VCaP (cell line): ENCODE data around the gene RFK.

Experiments
- H3K27ac ChIP-seq: fragments of 450-650 bp; 2 replicates; pipeline ENCODE4 v1.5.1; 2017
- CTCF ChIP-seq: fragments of 450-650 bp; conservative IDR thresholded peaks from 2 replicates; pipeline ENCODE4 v1.5.1; 2017; ENCODE audit warnings: mild to moderate bottlenecking, moderate library complexity

The RFK gene

DNA sequence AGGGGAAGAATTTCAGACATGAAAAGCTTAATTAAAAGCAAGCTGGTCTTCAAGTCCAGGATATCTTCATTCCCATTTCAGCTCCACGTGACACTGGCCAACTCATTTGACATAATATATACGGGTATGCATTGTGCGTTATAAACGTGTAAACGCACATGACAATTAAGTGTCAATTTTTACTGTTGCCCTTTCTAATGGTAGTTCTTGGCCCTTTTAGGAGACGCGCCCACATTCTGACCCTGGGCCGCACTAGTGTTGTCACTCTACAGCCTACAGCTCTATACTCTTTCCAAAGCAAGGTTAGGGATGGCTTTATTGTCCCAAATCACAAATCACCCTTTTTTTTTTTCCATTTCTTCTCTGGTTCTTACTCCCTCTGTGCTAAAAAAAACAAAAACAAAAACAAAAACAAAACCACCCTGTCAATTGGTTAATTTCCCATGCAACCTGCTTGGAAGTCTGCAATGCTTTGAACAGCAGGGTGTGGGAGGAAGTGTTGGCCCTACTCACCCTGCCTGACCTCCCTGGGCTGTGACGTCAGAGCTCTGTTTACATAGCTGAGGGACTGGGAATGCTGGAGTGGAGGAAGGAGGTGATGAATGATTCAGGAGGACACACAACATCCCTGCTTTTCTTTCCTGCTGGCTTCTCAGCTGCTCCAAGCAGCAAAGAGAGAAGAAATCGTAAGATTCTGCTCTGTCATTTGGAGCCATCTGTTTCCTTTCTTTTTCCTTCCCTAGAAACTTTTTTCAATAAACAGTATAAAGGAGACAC is 19.3 kb downstream of the RFK start:
- no peak overlapping the region for H3K27ac ChIP-seq
- no peak for TF ChIP-seq CTCF

GRCh38 chr9:76373784-76374474 is 20.3 kb downstream of the RFK start:
- H3K27ac ChIP-seq = no peak overlapping the region
- no peak for TF ChIP-seq CTCF

GRCh38 chr9:76373173-76373783 is 20.9 kb downstream of the RFK start:
- H3K27ac ChIP-seq = no peak overlapping the region
- no peak for TF ChIP-seq CTCF

DNA sequence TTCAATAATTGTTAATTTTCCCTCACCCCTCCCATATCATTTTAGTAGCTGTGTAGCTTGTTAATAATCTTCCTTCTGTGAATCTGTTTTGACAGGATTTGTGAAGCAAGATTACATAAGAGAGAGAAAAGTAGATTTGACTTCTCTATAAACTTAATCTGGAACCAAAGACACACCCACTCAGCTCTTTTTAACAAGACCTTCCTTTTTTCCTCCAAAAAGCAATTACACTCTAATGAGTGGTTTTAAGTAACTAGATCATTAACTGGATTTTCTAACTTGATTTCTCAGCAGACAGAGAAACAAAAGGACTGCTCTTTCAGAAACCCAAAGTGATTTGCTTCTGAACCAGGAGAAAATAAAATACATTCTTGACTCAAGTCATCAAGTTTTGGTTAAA is 21.9 kb downstream of the RFK start:
- no peak overlapping the region for H3K27ac ChIP-seq
- no peak for TF ChIP-seq CTCF

DNA sequence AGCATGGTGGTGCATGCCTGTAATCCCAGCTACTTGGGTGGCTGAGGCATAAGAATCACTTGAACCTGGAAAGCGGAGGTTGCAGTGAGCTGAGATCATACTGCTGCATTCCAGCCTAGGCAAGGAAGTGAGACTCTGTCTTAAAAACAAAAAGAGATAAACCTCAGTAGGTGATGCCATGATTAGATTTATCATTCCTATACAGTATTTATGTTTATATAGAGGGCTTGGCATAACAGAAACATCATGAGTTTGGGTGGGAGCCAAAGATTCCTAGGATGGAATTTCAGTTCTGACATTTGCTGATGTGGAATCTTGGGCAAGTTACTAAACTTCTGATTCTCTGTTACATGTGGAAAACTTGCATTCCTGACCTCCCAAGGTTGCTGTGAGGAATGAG is 22.3 kb downstream of the RFK start:
- no peak overlapping the region for H3K27ac ChIP-seq
- no peak for TF ChIP-seq CTCF

DNA sequence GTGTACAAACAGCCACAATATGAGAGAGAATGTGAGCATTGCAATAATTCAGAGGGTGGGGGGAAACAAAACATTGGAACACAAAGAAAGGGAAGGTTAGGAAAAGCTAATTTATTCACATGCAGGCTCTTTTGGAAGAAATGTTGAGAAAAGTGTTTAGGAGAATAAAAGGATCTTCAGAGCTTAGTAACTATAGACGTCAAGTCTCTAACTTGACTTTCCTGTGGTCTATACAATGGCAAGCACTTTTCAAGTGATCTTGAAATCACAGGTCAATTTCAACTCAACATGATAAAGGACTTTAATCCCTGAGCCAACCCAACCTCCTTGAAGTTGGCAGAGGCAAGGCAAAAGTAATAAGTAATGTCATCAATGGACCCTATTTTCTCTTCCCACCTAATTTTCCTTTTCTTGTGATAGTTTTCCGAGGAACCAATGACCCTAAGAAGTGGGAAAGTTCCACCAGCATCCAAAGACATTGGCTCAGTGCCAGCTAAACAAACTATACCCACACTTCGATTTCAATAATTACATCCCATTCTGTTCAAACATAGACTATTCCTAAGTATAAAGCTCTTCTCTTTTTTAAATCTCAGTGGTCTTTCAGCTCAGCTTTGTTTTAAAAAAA is 23.7 kb downstream of the RFK start:
- no peak for TF ChIP-seq CTCF

DNA sequence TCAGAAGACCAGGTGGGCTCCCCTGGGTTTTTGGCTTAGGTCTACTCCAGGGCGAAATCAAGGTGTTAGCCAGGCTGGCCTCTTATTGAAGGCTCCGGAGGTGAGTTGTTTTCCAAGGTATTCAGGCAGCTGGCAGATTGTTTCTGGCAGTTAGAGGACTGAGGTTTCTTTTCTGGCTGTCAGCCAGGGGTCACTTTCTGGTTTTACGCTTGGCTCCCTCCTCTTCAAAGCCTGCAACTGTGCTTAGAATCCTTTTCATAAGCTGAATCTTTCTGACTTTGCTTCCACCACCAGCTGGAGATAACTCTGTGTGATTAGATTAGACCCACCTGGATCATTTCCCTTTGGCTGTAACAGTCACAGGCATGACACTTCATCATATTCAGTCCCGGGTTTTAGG is 24.6 kb downstream of the RFK start:
- no peak for TF ChIP-seq CTCF
- no peak overlapping the region; the same call in 1 of the 2 replicates for H3K27ac ChIP-seq

More for the DNA sequence above, 23.7 kb downstream of the RFK start:
- no peak overlapping the region for H3K27ac ChIP-seq
